Stimulated activated CD4-positive, alpha-beta T cell treated with anti-CD3 and anti-CD28 coated beads, Interleukin-1b, Interleukin-23, amount 100 ng/mL, for 1 hour (primary cell): ENCODE measurements around the gene SIX3.

ENCODE experiments used
- DNase-seq, 2 donors: peaks; one replicate each; pipeline ENCODE4 v3.0.0-alpha.2; 2020; ENCODE audit warnings: low read depth in 2 of 2

SIX3 gene

DNA sequence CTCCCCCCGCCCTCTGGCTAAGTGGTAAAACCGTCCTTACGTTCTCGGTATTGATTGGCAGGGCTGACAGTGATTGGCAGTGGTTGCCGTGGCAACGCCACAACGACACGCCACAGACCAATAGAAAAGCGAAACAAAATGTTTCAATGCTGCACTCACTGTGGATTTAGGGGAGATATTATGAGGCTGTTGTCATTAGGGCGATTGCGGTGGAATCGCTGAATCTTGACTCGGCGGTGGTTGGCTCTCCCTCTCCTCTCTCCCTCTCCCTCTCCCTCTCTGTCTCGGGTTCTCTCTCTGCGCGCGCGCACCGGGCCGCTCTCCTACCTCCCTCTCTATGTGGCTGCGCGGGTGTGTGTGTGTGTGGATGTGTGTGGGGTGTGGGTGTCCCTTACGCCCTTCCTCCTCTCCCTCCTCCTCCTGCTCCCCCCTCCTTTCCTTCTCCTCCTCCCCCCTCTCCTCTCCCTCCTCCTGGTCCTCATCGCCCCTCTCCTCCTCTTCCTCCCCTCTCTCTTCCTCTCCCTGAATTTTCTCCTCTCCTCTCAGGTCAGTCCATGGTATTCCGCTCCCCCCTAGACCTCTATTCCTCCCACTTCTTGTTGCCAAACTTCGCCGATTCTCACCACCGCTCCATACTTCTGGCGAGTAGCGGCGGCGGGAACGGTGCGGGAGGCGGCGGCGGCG, at the start of gene SIX3:
Gene SIX3, plus strand, starts transcription at position 152 of the 684 bp plus-strand sequence. Its CDS starts 403 bp downstream, at position 555.
- no peak for DNase-seq

DNA sequence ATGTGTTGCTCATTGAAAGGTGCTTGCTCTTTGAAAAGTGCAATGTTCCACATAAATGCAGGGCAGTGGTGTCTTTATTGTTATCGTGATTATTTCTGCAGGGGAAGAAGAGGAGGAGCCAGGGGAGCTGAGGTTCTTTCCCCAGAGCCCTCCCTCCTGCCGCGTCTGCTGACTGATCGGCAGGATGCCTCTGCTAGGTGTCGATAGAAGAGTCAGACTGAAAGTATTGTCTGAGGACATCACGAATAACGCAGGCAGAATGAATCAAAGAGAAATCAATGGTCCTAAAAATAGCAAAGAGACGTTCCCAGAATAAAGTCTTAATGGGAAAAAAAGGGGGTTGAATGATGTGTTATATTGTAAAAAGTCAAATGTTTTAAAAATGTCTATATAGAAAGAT, 47.4 kb upstream of the SIX3 start:
- DNase-seq: no peak

DNA sequence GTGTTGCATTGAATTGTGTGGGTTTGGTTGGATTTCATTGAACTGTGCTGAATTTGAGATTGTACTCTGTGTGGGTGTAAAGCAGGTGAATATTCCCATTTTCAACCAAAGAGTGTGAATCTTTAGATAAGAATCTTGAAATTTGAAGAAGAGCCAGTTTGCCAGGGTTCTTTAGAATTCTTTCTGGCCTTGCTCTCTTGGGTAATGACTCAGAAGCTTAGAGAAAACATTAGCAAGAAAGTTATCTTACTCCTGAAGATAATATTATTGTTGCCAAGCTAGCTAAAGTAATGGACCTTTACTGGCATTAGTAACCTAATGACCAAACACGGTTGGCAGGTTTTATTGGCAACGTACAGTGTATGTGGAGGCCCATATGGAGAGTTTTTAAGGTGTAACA, 46.4 kb upstream of the SIX3 start:
- DNase-seq: no peak

DNA sequence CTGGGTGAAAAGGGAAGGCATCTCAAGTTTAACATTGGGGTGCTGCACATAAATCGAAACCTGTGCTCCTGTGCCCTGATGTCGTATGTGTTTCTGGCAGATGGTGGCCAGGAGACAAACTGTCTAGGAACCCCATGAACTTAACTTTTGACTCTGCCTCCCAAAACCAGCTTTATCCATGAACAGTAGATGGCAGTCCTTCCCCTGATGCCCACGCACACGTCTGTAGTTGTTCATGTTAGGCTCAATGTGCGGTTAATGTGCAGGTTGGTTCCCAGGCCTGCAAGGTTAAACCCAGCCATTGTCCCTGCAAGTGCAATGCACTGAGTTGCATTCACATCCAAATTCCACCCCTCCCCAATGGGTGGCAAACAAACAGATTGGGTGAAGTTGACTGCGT, 44.1 kb upstream of the SIX3 start:
- DNase-seq: no peak

DNA sequence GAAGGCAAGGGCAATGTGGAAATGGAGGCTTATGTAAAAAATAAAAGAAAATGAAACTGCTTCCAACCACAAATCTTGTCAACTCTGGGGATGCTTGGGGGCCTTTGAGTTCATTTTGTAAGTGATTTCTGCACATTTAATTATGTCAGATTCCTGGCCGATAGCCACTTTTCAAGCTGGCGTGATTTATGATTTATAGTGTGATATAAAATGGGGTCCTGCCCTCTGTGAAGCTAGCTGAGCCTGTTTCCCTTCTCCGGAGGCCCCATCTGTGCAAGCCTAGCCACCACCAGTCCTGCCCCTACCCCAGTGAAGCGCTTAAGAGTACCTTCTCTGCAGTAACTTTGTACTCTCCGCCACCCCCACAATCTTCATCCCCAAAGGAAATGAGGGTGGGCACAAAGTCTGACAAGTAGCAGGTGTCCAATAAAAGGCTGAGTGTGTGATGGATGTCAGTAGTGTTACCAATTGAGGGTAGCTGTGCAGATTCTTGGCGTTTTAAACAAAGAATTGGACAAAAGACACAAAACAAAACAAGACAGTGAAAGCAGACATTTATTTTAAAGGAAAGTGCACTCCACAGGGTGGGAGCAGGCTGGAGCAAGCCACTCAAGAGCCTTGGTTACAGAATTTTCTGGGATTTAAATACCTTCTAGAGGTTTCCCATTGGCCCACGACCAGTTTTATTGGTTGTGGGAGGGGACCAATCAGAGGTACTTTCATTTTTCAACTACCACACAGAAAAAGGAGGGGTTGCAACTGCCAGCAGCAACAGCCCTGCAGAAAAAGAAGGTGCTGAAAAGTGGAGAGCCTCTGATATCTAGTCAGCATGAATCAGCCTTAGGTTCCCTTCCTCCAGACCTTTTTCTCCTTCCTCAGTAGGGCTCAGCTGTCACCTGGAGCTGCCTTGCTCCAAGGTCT, 39.0 kb upstream of the SIX3 start:
- DNase-seq: no peak

DNA sequence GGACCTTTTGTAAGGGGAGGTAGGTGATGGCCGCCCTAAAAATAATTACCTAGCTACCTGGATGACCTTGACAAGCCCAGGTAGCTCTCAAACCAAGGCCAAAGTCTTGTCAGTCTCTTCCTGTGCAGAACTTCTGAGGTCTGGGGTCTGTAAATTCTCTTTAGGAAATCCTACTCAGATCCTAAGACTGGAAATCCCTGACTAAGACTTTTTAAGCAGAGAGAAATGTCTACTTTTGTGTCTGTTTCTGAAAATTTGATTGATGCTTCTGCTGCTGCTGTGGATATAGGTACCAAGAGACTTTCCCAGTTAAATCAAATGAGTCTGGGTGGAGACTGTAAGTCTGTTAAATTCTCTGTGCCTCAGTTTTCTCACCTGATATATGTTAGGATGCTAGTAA, 36.9 kb upstream of the SIX3 start:
- no peak for DNase-seq

DNA sequence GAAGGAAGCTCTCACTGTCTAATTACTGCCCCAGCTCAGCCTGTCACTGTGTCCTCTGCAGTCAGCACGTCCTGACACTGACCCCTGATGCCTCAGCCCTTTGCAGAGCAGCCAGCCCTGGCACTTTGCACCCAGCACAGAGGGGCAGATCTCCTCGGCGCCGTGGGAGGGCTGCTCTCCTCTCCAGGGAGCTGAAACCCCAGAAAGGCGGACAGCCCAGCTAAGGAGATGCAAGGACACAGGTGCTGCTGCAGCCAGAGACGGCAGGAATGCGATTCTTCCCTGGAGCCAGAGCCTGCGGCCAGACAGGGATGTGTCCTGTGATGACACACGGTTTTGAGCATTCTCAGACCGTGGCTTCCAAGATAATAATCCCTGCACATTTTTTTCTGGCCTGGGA, 34.5 kb upstream of the SIX3 start:
- no peak for DNase-seq

DNA sequence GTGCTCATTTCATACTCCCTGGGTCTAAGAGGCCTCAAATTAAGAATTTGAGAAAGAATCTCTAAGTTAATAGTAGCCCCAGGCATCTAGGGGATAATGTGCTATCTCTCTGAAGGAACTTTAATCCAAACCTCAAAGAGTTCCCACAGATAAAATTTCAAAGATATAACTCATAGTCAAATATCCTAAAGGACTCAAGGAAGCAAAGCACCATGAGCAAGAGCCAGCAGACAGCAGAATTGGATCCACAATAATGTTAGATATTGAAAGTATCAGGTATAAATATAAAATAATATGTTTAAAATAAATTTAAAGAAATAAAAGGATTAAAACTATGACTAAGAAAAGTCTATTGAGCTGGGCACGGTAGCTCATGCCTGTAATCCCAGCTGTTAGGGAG, 31.7 kb upstream of the SIX3 start:
- no peak for DNase-seq

DNA sequence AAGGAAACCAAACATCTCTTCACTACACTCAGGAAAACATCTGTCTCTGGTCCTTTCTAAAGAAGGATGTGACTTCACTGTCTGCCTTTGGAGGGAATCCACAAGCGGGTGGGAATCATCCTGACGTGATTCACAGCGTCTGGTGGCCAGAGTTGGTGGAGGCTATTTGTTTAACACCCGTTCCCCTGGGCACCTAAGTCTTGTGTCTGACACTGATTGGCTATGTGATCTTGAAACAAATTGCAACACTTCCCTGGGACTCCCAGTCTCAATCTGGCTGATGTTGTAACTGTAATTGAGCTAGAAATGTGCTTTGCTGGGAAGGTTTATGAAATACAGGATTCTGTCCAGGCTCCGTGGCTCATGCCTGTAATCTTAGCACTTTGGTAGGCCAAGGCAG, 28.8 kb upstream of the SIX3 start:
- no peak for DNase-seq

DNA sequence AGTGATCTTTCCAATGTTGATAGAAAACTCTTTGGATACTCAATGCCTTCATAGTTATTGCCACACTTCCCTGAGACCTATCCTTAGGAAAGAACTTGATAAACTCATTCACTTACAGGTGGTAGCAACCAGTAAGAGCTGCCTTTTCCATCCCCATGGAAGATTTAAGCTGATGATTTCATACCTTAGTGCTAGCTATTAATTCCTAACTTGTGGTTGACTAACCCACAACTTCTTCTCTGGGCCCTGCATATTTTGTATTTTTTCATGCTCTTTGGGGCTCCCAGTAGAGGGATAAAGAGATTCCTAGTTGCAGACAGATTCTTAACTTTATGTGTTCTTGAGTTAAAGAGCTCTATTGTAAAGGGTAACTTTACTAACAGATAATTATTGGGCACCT, 25.2 kb upstream of the SIX3 start:
- no peak for DNase-seq

DNA sequence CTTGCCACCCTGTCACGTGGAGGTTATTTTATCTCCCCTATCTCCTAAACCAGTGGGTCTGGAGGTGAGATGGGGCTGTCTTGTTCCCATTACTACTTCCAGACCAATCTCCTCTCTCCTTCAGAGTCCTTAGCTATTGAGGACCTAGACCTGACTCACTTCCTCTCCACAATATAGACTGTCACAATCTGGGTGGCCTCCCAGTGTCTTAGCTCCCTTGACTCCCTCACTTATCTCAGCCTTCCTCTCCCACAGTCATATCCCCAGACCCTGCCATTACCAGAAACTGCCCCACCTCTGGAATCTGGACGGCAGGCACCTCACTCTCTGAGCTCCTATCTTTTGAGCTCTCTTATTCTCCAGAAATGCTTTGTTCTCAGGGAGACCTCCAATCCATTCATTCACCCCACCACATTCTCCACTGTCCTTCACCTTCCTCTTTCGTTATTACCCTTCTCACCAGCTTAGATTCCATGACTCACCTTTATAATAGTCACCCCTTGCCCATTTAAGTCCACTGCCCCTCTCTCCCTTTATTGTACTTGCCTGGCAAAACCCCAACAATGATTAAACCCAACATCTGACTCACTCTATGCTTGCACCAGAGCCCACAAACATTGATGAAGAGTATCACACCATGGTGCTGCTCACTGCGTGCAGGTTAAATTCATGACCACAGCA, 23.3 kb upstream of the SIX3 start:
- no peak for DNase-seq

DNA sequence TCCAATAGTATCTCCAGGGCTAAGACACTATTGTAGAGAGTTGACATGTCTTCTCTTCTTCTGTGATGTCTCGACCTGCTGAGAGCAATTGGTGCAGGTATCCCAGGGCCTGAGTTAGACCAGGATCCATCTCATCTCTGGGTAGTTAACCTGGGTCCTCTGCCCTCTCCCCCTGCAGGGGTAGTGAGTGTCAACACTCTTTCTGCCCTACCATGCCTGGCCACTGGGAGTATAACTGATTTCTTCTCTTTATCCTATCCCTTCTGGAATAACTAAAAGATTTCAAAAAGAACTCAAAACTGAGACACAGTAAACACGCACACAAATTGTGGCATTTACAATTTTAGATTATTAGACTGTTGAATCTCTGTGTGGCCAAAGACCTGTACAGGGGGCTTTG, 20.8 kb upstream of the SIX3 start:
- DNase-seq: no peak

DNA sequence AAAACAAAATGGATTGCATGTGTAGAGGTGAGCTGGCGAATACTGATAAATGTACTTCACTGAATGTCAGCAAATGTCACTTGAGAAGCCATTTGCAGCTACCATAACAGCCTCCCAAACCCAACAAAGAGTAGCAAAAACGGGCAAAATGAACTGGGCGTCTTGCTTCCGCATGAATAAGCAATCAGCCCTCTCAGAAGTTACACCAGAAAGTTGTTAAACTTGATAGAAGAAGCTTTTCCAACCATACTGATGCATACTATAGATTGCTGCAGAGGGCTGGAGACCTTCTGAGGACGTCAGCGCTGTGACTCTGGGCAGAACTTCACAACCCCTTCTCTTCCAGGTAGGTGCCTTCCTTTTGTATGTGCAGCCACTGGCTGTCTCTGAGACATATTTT, 18.7 kb upstream of the SIX3 start:
- no peak for DNase-seq

DNA sequence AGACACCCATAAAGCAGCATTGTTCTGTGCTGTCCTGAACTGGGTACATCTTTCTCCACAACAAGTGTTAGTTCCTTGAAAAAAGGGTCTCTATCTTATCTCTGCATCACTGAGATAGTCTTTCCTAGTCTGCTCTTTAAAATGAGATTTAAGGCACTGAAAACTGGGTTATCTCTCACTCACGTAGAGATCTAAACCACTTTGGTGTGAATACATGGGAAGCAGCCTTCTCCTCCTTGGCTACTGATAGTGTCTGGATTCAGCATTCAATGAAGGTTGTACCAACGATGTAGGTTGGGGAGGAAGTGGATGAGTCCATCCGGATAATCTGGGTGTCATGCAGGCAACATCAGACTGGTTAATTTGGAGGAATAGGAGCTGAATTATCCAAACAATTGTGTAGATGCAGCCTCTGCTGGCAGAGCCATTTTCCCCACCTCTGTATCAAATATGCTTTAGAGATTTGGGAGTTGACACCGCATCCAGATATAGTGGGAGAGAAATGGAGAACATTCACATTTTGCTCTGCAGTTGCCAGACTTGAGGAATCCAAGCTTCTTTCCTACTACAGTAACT, 15.9 kb upstream of the SIX3 start:
- DNase-seq: no peak

DNA sequence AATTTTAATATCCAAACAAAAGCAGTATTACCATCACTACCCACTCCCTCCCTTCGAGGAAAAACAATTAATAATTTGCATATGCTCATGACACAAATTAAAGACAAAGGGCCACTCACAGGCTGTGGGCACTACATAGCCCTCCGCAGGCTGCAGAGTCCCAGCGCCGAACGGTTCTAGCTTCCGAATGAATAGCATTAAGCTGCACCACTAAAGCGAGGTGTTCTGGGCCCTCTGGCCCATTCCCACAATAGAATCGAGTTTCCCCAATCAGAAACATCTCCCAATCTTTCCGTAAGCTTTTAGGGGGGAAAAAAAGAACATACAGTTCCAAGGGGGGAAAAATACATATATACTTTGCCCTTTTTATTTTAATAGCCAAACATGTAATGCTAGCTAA, 14.5 kb upstream of the SIX3 start:
- no peak for DNase-seq

DNA sequence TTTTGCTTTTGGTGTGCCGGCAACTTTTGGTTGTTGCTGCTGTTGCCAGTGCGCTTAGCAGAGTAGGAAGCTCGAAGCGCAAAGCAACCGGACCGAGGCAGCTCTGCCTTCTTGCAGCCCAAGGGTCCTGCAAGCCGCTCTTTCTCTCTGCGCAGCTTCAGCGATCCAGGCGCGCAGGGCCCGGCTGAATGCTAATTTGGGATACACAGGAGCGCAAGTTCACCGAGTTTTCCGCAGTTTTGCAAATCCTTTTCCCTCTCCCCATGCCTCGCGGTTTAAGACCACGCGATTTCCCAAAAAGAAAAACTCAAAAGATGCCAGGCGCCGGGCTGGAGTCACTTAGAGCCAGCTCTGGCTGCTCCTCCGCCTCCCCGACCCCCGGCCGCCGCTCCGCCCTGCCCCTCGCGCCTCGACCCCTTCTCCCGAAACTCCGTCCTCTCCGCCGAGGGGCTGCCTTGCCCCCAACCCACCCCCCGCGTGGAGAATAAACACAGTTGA, 13.5 kb upstream of the SIX3 start:
- DNase-seq: no peak

DNA sequence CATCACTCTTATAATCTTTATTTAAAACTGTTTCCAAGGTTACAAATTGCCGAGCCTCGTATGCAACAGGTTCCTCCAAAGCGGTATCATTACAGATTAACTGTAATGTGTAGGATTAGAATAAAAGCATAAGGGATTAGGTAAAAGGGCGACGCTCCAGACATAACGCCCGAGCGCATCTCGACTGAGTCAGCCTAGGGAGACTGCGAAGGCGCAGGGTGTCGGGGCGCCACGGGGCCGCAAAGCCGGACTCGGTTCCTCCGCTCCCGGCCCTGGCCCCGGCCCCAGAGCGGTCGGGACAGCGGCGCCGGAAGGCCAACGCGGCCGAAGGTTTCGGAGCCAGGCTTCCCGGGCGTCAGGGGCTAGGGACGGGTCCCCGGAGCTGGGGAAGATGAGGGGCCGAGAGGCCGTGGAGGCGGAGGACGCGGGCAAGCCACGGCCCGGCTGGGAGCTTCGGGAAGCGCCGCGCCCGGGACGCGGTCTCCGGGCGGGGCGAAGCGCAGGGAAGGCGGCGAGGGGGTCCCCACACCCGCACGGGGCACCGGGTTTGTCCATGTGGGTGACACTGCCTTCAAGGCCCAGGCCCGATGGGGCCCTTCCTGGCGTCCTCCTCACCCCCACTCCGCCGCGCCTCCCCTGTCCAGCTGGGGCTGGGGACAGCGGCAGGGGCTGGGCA, 12.9 kb upstream of the SIX3 start:
- DNase-seq: no peak

DNA sequence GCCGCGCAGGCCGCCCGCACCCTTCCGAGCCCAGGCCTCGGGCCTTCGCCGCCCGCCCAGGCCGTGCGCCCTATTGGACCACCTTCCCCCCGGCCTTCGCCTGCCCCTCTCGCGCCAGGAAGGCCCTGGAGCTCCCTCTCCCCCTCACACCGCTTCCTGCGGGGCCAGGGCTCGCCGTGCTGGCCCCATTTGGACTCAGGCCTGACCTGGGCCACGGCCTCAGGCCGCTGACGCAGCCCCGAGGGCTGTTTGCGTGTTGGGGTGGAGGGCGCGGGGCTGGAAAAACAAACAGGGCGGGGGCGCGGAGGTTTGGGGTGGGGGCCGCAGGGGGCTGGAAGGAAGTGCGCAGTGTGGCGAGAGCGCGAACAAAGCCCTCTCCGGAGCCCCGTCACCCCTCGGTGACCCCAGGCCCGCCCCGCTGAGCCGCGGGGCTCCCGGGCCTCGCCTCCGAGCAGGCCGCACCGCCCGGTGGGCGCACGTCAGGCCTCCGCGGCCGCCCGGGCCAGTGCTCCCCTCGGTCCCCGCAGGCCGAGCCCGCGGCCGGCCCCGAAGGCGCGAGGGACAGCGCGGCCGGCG, 12.3 kb upstream of the SIX3 start:
- no peak for DNase-seq

DNA sequence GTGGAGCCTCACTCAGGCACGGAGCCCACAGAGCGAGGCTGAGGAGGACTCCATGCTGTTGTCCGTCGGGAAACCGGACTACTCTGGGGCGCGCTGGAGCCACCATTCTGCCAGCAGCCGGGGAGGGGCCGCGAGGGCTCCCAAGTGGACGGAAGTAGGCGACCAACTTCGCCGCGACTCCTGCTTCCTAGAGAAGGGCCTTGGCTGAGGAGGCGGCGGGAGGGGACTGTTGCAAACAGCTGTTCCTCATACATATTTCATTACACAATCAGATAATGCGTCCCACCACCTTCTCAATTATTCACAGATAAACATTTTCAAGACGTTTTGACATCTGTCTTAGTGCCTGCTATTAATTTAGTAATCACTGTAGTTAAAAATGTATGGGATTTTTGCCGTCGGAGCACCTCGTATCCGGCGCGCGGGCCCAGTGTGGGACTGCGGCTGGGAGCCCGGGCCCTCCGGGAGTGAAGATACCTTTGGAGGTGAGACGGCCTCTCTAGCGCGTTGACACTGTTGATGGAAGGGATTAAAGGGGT, 11.7 kb upstream of the SIX3 start:
- no peak for DNase-seq

DNA sequence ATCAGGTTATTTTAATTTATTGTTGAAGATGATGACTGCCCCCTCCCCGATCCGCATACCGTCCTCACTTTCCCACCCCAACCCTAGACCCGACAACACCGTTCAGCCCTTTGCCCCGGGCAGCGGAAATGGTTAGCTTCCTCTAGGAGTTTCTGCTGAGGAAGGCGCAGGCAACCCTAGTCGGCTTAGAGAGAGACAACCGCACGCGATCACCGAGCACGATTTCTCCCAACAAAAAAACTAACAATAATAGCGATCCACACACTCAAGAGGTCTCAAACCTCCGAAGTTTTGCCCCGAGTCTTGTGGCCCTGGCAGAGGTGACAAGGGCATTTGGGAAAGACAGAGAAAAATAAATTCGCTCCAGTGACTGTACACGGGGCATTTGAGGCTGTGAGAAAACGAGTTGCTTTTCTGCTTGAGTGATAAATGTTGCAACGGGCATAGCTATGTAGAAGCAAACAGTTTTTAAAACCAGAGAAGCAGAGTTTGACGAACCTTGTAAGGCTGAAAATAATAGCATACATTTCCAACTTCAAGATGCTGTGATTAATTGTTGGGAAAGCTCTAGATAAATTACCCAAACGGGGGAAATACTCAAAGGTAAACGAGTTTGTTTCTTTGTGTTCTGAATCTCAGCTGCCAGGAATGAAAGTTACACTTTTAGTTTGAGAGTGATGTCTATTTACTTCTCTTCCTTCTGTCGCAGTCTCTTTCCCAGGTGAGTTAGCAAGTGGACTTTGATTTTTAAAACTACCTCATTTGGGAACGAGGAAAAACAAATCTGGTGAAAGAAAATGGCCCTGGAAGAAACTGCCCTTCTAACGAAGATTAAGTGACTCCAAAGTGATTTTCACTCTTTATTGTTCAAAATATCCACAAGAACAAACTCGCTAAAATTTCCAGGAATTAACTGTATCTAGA, 11.0 kb upstream of the SIX3 start:
- DNase-seq: no peak
